ACHN (cell line): ENCODE measurements around the gene ERC2.

Experiments used
- DNase-seq: peaks from one replicate; pipeline ENCODE4 v3.0.0-alpha.2; 2015
- in situ Hi-C: cut with HindIII; loops from 2 replicates; pipeline ENCODE4 v1.10.0; 2017; ENCODE audit warnings: low sequenced_read_pairs, low pct_ligation_motif_present, low pct_unique_long_range_greater_than_20kb

Gene ERC2

DNA sequence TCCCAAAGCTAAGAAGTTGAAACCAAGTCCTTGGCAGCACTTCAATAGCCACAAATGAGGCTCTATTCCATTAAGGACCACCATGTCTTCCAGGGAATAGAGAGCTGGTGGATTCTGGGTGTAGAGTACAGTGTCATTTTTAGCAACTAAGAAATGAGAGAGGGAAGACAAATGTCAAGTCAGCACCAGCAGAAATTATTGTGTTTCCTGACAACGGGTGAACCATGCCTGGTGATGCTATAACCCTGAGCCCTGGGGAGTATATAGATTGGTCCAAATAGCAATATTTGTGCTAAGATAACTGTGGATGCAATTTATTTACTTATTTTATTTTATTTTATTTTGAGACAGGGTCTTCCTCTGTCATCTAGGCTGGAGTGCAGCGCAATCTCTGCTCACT lies 675.5 kb downstream of the ERC2 start:
- DNase-seq: no peak
- in situ Hi-C loops: no loop called here

DNA sequence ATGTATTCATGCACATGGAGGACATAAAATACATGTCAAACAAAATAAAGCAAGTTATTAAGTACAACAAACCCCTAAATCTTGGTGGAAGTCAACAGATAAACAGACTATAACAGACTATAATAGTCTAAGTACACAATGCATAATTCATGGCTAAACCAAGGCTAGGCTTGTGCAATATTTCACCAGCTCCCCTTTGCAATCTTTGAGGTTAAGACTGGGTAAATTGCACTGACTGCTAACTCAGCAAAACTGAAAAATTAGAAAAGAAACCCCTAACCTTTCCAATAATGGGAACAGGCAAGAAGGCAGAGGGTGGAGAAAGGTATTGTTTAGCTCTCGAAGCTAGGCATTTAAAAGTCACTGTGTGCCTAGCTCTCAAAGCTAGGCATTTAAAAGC lies 676.3 kb downstream of the ERC2 start:
- no peak for DNase-seq
- in situ Hi-C loops: no loop called here

DNA sequence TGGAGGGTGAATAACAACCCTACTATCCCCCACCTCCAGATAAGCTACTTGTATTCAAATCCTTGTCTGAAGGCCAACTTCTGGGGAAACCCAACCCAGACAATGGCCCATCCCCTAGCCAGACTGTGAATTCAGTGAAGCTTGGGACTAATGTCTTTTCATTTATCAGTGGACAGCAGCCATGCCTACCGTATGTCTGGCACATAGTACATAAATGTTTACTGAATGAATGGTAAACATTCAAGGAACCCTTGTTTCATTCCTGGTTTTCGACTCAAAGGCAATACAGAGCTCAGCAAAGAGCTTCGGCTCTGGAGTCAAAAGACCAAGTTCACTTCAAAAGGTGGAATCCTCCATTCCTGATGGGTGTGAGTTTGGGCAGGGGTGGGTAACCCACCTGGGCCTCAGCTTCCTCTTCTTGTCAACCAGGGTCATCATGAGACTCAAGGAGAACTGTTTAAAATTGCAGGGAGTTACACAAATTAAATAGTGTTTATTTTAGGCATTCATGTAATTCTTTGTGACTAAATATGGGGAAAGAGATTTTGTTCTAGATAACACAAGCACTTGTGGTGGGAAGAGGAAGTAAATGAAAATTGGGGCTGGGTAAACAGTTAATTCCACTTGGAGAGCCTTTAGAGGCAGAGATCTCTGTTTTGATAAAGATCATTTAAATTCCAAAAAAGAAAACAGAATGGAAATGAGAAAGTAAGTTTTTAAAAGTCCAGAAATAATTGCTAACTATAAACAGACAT lies 677.5 kb downstream of the ERC2 start:
- in situ Hi-C loops: no loop called here
- no peak for DNase-seq

DNA sequence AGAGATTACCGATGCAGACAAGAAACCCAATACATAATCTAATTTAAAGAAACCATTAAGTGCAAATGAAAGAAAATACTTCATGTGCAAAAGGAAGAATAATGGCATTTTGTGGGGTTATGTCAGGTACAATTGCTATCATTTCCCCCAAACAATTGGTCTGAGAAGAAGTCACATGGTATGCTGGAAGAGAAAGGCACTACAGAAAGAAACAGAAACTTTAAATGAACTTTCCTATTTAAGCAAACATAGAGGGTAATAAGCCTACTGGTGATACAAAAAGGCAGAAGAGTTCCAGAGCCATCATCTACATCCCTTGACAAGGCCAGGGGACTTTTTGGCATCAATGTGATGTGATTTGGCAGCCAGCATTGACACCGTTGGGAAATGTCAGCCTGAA lies 678.8 kb downstream of the ERC2 start:
- no peak for DNase-seq
- in situ Hi-C loops: no loop called here

DNA sequence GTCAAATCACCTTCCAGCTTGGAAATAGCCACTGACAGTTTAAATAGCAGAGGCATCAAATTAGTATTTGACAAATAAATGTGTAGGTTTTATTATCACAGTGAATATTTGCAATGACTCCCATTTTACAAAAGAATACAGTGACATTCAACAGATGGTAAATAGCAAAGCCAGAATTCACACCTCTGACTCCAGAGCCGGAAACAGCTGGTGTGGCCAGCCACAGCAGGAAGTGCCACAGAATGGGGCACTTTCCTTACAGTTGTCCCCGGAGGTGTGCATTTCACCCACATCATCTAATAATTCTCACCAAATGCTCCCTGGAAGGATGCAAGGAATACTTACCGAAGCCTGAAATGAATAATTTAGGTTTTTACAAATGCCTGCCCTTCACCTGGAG lies 685.5 kb downstream of the ERC2 start:
- no peak for DNase-seq
- in situ Hi-C loops: no loop called here

DNA sequence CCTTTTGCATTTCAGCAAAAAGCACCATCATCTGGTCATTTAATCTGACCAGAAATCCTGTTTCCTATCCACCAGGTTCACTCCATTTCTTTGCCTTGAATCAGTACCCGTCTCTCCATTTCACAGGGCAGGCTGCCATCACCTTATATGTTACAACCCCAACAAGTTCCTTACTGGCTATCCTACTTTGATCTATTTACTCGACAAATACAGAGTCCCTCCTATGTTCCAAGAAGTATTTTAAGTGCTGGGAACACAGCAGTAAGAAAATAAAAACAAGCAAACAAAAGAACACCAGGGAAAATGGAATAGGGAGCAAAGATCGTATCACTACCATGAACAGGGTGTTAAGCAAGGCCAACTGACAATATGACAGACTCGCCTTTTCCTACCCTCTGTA lies 685.9 kb downstream of the ERC2 start:
- no peak for DNase-seq
- in situ Hi-C loops: no loop called here

DNA sequence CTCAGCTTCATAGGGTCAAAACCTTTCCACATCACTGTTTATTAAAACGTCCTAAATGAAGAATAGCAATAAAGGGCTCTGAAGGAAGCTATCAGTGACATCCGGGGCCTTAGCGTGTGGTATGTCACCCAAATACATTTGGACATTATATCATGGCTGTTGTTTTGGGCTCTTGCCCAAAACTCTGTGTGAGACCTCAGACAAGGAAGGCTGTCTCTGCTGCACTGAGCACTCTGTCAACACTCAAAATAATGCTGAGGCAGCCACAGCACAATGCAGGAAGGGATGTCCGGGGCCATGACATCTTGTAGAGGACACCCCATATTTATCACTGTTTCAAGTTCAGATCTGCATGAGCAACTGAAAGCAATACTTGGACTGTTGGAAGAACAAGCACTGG lies 687.4 kb downstream of the ERC2 start:
- in situ Hi-C loops: no loop called here
- no peak for DNase-seq

DNA sequence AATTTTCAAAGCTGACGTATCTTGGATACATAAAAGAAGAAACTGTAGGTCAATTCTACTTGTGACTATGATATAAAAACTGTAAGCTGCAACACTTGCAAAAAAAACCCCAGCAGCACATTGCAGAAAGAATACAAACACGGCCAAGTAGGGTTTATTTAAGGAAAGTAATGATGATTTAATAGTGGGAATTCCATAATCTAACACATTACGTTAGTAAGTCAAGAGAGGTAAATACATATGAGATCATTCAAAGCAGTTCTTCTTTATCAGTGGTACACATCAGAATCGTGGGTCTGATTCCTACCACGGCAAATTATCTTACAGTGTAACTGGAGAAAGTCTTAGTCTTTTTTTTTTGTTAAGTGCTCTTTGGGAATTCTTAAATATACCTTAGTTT lies 688.7 kb downstream of the ERC2 start:
- in situ Hi-C loops: no loop called here
- no peak for DNase-seq

DNA sequence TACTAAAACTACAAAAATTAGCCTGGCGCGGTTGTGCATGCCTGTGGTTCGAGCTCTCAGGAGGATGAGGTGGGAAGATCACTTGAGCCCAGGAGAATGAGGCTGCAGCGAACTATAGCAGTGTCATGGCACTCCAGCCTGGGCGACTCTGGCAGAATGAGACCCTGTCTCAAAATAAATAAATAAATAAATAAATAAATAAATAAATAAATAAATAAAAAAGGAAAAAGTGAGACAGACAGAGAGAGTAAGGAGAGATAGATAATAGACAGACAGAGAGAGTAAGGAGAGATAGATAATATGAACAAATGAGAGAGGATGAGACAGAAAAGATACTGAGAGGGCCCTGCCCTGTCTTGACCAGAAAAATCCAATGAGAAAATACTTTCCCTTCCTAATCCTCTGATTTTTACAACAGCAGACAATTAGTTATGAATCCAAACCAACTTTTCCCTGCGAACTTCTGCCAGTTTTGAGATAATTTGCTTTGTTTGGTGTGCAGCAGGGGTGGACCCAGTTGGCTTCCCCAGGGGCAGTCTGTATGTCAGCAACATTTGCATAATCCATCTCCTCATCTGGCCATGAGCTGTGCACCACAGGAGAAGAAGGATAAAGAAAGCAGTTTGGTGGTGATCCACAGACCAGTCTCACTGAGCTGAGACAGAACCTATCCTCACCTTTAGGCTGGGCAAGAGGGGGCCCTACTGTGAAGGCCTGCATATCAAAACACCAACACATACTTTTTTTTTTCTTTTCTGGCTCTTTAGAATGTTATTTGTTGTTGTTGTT lies 692.7 kb downstream of the ERC2 start:
- in situ Hi-C loops: no loop called here
- no peak for DNase-seq

DNA sequence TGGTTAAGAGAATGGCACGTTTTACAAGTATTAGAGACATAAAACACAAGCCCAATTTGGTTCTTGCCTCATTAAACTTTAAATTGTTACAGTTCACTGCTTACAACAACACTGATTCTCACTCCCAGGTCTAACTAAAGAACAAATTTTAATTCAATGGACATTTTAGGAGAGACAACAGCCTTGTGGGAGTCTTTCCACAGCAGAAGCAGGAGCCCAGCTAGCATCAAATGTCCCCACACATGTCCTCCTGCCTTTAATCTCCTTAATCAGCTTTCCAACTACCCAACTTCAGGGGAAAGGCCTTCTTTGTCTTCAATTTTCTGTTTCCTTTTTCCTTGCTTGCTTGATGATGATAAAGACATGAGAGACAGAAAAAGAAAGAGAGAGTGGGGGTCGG lies 693.4 kb downstream of the ERC2 start:
- in situ Hi-C loops: no loop called here
- no peak for DNase-seq

DNA sequence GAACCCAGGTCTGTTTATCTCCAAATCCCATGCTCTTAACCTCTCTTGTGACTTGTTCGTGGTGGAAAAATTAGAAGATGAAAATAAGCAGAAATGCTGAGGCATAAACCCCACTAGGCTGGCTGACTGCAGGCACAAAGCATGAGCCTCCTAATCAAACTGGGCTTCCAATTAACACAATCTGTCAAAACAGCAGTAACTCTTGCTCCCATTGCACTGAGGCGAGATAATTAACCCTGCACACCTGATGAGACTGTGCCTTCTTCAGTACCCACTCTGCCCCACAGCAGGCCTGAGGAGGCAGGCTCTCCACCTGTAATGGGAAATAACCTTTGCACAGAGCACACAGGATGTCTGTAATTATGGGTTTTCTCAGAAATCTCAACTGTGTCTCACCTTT lies 696.8 kb downstream of the ERC2 start:
- in situ Hi-C loops: no loop called here
- no peak for DNase-seq

DNA sequence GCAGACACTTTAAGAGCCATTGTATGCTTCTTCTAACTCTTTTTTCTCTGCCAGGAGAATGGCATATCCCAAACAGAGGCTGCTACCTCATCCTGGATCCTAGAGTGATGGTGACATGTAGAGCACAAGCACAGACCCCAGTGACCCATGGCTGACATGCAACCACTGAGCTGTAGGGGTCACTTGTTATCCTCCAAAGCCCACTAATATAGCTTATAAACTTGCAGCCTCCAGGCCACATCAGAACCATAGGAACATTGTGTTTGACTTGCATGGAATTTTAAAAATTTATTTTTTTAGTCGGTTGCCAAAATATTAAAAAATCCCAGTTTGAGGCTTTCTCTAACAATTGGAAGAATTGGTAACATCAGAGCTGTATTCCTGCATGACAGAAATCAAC lies 698.2 kb downstream of the ERC2 start:
- in situ Hi-C loops: no loop called here
- DNase-seq: no peak

DNA sequence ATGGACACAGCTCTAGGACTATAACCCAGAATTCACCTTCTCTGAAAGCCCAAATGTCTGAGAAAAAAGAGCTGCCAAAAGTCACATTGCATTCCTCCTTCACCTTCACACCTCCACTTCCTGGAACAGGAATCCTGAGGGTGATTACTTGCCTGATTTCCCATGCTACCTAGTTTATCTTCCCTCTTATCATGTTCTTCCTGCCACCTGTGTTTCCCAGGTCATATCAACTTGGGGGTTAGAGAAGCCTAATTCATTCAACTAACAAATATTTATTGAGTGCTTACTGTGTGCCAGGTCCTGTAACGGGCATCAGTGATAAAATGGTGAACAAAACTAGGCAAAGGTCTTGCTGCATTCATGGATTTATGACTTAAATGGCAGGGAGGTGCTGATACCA lies 701.5 kb downstream of the ERC2 start:
- no peak for DNase-seq
- in situ Hi-C loops: no loop called here

DNA sequence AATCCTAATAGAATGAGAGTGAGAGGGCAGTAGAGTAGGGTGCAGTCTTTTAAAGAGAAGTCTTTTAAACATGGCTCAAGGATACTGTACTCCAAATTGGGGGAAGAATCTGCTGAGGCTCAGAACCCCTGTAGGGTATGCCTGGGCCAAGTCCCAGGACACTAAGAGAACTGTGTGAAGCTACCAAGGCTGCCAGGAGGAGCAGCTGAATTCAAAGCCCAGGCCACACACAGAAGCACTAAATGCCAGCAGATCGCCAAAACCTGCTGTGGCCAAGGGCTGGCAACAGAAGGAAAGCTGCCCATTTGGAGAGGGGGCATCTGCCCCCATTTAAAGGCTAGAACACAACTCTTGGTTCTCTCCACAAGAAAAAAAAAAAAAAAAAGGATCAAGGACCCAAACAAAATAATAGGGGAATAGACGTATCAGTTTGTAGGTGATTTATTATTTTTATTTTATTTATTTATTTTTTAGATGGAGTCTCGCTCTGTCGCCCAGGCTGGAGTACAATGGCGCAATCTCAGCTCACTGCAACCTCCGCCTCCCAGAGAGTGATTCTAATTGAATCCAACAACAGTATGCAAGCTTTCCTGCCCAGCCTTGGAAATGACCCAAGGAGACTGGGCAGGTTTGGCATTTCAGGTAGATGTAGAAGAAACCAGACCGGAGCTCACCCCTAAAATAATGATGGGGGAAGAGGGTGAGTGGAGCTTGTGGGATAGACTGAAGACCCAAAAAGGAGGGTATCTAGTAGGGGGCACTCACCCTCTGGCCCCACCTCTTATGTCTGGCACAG lies 702.2 kb downstream of the ERC2 start:
- no peak for DNase-seq
- in situ Hi-C loops: no loop called here

DNA sequence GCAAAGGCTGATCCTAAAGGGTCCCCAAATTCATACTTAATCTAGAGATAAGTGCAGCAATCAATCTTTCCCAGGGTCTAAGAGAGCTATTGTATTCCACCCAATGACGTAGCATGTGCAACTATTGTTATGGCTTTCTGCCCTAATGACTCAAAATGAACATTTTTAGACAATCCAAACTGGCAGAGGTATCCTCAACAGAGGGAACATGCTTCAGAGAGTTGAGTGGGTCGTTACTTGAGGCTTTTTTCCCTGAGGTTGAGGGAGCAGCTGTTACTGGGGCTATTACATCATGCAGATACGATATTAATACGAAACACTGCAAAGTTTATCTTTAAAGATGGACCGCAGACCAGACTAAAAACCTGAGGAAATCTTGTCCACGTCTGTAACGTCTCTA lies 702.9 kb downstream of the ERC2 start:
- DNase-seq: no peak
- in situ Hi-C loops: no loop called here

DNA sequence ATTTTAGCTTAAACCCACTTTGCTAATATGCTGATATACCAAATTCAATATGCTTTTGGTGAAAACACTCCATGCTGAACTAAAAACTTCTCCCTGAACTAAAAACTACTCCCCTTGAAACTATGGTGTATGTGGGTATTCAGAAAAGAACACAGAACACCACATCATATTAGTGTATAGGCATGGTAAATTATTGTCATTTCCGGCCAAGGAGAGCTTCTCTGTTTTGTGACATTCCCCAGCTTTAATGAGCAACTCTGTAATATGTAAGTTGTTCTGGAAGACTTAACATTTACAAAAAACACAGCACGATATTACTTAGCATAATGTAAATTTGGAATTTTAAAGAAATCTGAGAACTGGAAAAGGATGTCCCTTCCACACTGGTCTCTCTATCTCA lies 711.3 kb downstream of the ERC2 start:
- in situ Hi-C loops: no loop called here
- no peak for DNase-seq

DNA sequence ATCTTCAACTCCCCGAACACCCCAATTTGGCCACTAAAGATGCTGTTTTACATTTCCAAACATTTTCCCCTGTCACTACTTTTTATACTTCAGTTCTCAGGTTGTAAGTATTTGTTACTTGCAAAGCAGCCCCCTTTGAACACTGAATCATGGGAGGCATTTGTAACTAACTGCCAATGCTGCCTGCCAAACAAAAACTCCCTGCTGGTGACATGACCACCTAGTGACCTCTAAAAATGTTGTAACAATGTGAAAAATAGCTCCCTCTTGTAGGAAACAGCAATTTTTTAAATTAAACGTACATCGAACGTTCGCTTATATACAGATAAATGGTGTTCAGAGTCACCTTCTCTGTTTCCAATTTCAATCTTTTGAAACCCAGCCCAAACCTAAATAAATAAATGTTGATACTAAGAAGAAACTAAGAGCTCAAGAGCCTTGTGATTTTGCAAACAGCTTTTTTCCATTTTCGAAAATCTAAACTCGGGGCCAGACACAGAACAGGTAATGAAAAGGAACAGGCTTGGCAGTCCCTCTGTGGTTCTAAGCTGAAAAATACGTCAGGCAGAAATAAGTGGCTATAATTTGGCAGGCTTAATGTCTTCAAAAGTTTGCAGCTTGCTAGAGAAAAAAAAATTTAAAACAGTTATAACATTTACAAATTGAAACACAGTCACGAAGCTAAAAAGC lies 712.6 kb downstream of the ERC2 start:
- no peak for DNase-seq
- in situ Hi-C loops: no loop called here

DNA sequence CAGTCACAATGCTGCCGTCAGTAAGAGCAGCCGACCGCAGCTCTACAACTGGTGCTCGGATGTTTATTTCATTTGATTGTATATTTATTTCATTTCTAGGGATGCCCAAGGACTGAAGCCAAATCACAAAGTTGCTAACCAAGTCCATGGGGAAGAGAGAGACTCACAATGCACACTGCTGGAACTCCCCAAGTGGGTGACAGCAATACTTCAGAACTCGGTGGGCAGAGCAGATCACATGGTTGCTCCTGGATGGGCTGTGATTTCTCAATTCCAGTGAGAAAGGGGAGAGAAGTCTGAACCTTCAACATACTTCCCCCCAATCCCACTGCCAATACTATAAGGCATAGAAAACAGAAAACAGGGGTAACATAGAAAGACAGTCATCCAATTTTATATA lies 715.4 kb downstream of the ERC2 start:
- no peak for DNase-seq
- in situ Hi-C loops: no loop called here

DNA sequence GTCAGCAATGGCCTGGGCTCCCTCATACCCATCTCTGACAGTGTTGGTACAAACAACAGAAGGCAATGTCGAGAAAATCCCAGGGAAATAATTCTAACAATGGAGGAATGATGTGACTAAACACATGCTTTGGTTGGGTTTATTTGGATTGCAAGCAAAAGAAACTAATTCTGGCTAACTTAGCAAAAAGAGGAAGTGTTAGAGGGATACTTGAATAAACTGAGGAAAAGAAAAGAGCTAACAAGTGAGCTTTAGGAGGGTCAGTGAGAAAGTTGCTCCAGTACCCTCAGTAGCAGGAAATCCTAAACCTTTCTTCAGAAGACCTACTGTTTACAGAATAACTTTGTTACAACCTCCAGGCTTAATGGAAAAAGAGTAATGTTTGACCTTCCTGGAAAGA lies 716.5 kb downstream of the ERC2 start:
- in situ Hi-C loops: no loop called here
- no peak for DNase-seq
